CD4-positive, alpha-beta T cell treated with Interleukin-10 for 1 hour (primary cell): ENCODE results near the gene PGAP2.

Source experiments
- DNase-seq: peaks from one replicate; pipeline ENCODE4 v3.0.0-alpha.2; 2020

Gene PGAP2

DNA sequence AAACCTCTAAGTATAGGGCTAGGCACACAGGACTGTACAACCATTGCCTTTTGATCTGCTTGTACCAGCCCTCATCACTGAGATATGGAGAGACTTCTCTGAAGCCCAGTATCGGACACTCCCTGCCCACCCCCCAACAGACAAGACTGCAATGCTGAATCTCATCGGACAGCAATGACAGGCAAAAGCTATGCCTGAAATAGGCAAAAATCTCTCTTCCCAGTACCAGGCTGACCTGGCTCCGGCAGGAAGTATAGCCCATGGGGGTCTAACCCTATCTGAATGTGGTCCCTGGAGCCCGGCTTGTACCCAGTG is 25.9 kb downstream of the PGAP2 start:
- DNase-seq, result no peak

DNA sequence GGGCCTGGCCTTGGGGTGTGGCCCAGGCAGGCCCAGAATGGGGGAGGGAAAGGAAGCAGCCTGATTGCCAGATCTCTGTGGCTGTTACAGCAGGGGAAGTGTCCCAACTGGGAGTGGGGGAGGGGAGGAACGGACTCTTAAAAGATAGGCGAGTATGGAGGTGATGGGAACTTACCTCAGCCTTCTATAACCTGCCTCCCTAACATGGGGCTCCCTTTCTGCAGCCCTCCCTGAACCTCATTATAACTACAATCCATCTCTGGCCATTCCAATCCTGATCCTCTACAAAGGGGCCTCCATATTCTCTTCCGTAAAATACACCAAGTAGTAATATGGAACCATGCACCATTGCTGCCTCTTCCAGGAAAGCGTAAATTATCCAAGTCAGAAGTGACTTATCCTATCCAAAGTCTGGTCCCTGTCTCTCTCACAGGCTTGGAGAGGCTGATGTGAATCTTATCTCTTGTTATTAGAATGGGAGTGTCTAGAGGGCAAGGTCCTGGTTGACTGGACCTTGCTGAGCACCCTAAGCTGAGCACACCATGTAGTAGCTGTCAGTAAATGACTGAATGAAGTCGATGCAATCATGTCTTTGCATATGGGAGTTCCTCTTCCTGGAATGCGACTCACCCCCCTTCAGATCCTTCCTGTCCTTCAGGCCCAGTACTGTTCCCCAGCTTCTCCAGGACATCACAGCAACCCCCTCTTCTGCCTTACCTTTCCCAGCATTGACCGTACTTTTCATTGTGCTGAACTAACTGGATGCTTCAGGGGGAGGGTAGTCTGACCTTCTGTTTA is 26.5 kb downstream of the PGAP2 start:
- no peak for DNase-seq

DNA sequence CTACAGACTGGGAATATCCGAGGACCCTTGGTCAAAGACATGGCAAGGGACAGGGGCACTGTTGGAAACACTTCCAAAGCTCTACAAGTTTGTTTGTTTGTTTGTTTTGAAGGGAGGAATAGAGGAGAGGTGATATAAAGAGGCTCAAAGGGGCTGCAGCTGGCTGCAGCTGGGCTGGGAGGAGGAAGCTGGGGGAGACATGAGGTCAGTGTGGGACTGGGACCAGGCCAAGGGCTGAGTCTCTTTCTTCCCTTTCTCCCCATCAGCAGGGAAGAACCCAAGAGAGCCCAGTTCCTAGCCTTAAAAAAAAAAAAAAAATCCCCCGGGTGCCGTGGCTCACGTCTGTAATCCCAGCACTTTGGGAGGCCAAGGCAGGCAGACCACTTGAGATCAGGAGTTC is 27.4 kb downstream of the PGAP2 start:
- DNase-seq, result no peak

DNA sequence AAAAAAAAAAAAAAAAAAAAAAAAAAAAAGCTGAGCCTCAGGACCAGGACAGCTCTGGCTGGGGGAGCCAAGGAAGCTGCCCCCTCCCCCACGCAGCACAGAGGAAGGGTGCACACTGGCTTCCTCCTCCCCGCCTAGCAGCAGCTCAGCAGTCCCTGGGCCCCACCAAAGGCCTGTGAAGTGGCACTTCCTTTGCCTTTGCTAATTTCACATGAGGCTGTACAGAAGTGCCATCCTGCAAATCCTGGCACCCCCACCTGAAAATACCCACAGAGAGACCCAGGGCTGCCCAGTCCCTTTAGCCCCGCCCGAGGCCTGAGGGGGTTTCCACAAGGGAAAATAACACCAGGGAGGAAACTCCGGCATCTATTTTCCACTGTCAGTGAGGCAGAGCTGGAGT is 28.5 kb downstream of the PGAP2 start:
- peak; percentile 67 for DNase-seq

DNA sequence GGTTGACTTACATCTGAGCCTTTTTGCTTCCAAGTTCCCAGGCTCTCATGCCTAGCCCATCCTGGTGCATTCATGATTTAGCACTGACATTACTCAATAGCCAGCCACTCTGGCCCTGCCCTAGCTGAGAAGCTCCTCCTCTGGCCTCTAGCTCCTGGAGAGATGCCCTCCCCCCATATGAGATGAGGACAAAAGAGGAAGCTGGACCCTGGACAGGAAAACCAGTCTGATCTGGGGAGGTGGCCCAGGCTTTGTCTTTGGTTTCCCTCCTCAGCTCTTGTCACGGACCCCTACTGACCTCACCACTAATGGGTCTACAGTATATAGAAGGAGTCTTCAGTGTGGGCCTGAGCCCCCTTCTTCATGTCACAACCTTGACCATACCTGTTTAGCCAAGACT is 29.4 kb downstream of the PGAP2 start:
- no peak for DNase-seq

DNA sequence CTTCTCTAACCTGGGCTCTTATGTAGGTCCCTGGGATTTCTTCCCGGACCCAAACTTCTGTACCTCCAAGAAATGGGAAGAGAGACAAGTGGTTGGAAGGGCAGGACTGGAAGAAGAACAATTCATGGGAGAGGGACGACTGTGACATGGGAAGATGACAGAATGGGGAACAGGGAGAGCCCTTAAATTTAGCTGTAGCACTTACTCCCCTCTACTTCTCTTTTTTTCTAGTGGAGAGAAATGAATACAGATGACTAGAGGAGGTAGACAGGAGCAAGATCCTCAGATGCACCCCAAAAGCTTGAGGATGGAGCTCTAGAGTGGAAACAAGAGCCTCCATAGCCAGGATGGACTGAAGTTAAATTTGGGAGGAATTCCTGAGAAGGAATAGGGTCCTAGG is 30.1 kb downstream of the PGAP2 start:
- no peak for DNase-seq

DNA sequence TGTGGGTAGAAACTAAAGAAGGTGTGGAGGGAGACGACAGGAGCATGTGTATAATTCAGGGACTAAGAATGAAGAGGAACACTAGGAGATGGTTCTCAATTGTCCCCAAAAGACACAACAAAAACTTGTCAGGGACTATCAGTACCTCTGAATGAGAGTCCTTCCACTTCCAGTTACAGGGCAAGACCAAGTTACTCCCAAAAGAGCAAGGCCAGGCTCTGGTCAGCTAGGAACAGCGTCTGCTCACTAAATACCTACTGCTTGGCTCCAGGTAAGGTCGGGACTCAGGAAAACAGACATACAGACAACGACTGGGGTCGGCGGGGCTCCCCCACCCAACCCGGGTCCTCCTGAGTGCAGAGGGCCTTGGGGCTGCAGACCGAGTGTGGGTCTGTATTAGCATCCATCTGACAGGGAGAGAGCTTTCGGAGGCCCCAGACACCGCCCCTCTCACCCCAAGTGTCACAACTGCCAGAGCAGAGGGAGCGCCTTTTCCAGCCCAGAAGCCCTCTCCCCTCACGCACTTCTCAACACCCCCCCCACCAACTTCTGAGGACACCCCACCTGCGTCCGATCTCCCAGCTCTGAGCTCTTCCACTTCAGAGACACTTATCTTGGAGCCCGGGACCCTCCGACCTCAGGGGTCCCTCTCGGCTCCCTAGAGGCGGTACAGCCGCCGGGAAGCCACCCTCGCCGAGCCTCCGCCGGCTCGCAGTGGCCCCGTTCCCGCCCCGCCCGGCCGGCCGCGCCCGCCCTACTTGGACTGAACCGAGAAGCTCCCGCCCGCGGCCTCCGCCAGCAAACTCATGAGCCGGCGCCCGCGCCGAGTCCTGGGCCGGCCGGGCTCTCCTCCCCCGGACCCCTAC is 31.9 kb downstream of the PGAP2 start:
- DNase-seq, result no peak

DNA sequence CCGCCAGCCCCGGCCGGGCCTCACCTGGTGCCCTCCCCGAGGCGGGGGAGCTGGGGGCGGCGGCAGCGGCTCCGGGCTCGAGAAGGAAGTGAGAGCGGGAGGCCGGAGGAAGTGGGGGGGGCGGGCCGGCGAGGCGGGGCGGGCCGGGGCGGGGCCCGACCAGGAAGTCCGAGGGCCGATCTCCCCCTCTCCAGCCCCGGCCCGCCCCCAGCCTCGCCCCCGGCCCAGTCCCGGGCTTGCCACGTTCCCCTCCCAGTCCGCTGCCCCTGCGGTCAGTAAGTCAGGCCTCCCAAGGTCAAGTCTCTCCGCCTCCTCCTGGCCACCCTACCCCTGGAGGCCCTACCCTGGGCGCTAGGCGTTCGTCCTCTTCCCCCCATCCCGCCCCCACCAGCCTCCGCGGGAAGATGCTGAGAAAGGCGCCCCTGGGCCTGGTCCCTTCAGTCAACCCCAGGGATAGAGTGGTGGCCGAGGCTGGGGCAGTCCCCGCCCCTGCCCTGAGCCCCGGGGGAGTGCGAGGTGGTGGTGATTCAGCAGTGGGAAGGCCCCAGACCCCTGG is 32.6 kb downstream of the PGAP2 start, which contains the start of gene RHOG:
Gene RHOG (minus strand): TSS at position 90 of the 556 bp plus-strand sequence. CDS start 12,821 bp downstream, outside the sequence.
- DNase-seq, result no peak

DNA sequence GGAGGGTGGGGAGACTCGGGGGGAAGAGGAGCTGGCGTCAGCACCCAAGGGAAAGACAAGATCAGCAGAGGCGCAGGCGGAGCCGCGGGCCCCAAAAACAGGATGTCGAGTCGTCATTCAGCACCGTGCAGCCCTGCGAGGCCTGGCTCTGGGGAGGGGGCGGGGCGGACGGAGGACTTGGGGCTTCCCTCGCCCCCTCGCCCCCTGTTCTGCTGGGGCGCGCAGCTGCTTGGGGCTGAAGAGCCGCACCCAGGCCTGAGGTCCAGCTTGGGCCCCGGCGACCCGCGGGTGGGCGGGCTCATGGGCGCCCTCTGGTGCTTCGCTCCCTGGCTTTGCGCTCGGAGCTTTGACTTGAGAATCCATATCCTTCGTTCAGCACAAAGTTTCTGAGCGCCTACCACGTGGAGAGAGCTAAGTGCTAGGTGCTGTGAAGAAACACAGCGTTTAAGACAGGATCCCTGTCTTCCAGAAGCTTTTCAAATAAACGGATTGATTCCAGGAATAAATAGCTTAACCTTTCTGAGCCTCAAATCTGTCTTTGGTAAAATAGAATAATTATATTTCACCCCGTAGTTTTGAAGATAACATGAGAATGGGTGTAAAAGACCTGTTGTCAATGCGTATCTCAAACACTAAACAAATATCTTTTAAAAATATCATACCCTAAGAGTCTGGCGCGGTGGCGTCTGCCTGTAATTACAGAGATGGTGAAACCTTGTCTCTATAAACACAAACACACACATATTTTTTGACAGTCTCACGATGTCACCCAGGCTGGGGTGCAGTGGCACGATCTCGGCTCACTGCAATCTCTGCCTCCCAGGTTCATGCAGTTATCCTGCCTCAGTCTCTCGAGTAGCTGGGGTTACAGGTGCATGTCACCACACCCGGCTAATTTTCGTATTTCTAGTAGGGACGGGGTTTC is 33.3 kb downstream of the PGAP2 start:
- DNase-seq, result peak; percentile 94

DNA sequence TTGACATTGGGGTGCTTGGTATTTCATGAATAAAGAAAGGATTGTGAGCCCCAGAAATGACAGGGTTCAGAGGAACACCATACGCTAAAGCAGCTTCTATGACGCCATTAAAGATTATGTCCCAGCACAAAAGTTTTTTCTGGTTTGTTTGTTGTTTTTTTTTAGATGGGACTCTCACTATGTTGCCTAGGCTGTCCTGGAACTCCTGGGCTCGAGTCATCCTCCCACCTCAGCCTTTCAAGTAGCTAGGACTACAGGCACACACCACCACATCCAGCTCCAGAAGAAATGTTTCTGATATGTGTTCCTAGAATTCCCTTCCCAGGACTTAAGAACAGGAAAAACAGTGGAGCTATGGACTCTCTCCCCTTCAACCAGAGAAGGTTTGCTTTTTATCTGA is 35.0 kb downstream of the PGAP2 start:
- DNase-seq, result no peak

DNA sequence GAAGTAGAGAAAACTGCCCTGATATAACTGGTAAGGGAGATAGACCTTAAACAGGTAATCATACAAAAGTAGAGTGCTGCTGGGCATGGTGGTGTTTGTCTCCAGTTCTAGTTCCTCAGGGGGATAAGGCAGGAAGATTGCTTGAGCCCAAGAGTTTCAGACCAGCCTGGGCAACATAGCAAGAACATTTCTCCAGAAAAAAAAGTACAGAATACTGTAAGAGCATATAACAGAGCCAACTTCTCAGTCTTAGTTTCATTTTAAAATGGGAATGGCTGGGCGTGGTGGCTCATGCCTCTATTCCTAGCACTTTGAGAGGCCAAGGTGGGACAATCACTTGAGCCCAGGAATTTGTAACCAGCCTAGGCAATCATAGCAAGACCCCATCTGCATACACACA is 36.9 kb downstream of the PGAP2 start:
- no peak for DNase-seq

DNA sequence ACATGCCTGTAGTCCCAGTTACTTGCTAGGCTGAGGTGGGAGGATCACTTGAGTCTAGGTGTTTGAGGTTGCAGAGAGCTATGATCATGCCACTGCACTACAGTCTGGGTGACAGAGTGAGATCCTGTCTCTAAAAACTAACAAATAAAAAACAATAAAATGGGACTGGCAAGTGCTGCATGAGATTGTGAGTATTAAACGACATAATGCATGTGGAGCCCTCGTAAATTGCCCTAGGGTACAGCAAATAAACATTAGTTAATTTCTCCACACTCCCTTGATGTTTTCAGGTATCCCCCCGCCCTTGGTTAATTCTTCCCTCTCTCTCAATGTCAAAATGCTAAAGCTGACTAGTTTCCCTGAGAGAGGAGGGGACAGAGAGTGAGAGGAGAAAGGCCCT is 37.3 kb downstream of the PGAP2 start:
- no peak for DNase-seq

DNA sequence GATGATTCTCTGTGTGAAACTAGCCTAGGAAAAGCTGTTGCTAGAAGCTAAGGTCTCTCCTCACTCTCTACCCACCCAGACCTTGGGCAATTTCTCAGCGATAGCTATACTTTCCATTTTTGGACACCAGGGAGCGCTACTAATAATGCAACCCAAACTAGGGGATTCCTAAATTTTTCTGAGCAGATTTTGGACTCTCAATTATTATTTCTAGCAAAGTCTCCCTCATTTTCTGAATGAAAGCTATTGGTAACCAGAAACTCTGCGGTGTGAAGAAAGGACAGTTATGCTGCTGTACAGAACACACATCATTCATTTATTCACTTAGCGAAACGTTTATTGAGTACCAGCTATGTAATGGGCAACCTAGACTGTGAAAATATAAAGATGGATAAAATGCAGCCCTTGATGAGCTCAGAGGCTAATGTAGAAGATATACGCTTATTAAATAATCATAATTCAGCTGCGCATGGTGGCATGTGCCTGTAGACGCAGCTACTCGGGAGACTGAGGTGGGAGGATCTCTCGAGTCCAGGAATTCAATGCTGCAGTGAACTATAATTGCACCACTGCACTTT is 41.0 kb downstream of the PGAP2 start:
- peak; percentile 80 for DNase-seq

DNA sequence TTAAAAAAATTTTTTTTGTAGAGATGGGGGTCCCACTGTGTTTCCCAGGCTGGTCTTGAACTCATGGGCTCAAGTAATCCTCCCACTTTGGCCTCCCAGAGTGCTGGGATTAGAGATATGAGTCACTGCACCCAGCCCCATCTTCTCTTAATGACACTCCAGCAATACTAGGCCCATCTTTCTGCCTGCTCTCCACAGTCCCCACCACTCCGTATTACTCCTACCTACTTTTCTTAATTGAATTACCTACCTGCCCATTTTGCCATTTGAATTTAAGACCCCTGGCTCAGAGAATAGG is 45.1 kb downstream of the PGAP2 start:
- DNase-seq, result no peak

DNA sequence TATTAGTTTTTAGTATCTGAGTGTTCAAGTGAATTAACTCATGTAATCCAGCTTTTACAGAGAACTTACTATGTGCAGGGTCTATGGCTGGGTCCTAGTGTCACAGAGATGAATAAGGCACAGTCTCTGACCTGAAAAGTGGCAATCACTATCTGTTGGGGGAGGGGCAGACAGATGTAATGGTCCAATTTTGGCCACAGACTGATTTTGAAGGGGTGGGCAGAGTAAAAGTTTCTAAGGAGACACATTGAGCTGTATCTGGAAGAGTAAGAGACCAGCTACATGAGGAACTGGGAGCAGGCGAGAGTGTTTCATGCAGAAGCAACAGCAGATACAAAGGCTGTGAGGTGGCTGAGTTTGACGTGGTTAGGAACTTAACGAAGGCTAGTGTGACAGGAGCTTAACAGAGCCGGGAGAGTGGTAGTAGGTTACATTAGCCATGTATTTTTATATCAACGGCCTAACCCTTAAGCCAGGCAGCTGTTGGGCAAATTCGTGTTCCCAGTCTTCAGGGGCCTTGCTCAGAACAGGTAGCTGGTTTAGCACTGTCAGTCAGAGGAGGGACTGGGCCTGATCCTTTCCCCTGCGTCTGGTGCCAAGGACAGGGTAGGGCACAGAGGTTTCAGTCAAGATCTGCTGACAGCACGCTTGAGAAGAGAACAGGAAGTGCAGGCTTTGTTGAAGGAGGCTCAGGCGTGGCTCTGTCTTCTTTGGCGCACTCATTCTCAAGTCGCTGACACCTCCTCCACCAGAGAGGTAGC is 45.7 kb downstream of the PGAP2 start:
- peak; percentile 80 for DNase-seq

DNA sequence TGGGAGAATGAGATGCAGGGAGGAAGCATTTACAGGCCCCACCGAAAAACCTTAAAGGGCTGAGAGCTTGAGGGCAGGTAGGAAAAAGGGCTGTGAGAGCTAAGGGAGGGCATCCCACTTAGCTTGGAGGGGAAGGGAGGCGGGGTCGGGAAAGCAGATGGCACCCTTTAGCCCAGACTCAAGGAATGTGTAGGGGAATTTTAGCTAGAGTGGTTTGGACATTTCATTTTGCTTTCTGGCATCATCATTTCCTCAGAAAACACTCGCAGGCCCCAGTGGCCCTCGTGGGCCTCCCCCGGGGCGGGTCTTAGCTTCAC is 46.3 kb downstream of the PGAP2 start:
- DNase-seq, result no peak

DNA sequence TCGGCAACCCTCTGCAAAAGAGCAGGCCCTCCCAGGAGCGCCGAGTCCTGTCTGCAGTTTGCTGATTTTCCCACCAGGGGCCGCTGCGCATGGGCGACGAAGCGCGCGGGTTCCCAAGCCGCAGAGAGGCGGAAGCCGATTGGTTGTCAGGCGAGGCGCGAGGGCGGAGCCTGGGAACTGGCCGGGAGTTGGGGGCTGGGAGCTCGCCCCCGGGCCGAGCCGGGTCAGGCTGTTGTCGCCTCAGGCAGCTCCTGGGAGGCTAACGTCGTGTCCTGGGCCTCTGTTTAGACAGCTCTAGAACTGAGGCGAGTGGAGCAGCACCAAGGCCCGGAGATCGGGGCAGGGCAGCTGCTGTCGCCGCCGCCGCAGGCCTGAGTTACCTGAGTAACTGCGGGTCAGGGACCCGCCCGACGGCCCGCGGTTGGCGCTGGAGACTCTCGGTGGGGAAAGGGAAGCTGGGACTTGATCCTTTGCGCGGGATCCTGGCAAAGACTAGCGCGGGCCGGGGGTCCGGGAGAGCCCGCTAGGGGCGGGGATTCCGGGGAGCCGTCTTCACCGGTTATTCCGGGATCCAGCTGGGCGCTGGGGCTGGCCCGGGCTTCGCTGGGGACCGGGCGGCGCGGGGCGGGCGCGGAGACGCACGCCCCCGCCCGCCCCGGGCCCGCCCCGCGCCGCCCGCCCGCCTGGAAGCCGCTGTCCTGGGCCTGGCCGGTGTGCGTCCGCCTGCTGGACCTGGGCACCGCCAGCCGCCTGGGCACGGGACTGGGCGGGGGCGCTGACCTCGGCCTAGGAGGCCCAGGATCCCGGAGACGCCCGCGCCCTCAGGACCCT is 46.8 kb downstream of the PGAP2 start, which contains the start of gene STIM1:
Gene STIM1 (plus strand): TSS at position 688 of the 831 bp plus-strand sequence. CDS start 607 bp downstream, outside the sequence.
- DNase-seq, result peak; percentile 98

DNA sequence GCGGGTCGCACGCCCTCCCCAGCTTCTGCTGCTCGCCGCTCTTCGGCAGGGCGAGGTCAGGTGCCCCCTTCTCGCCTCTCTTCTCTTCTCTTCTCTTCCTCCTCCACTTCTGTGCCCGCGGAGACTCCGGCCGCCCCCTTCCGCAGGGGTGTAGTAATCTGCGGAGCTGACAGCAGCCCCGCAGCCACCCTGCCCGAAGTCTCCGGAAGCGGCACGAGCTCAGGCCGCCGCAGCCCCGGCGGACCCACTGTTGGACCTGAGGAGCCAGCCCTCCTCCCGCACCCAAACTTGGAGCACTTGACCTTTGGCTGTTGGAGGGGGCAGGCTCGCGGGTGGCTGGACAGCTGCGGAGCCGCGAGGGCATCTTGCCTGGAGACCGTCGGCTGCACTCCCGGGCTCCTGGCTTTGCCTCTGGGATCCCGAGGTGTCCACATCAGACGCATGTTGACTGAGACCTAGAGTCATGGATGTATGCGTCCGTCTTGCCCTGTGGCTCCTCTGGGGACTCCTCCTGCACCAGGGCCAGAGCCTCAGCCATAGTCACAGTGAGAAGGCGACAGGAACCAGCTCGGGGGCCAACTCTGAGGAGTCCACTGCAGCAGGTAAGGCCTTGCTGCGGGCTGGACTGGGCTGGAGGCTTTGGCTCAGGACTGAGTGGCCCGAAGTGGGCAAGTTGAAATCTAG is 47.6 kb downstream of the PGAP2 start:
- peak; percentile 45 for DNase-seq

DNA sequence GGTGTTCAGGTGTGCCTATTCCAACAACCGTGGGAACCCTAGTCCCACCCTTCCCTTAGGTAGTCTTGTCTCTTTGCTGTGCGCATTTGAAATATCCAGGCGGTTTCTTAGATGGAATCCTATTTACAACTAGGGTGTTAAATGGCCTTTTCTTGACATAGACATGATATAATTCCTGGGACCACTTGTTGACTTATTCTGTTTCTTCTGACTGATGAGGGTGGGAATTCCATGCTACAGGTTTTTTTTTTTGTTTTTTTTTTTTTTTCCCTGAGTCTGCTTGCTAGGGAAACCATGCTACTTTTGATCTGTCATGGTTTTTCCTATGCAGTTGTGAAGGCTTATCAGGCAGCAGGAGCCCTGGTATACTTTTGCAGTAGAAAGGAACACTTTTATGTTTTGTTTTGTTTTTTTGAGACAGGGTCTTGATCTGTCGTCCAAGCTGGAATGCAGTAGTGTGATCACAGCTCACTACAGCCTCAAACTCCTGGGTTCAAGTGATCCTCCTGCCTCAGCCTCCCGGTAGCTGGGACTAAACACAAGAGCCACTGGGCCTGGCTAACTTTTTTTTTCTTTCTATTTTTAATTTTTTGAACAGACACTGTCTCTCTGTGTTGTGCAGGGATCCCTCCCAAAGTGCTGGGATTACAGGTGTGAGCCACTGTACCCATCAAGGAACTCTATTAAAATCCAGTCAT is 48.6 kb downstream of the PGAP2 start:
- no peak for DNase-seq

DNA sequence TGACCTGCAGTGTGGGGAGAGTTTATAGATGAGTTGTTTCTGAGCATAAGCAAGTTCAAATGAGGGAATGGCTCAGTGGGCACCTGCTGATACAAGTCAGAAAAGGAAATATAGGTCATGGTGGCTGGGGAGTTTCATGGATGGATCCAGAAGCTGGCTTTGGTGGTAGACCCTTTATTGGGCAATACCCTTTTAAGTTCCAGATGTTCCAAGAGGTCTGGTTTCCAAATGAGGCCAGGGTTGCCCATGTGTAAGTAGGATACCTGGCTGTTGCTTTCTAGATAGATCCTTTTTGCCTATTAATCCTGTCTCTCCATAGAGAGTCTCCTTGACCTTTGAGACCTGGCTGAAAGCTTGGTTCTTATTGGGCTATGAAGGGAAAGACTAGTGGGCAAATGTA is 49.3 kb downstream of the PGAP2 start:
- DNase-seq, result no peak
